HG03378 (cell line): ENCODE data around the gene ENO4.

Source experiments
- ATAC-seq: cut with Tn5 transposase; IDR thresholded peaks from one replicate; pipeline ENCODE4 v1.9.1; 2021; ENCODE audit warnings: mild to moderate bottlenecking, moderate library complexity; ENCODE audit not compliant: unreplicated experiment

Gene ENO4

DNA sequence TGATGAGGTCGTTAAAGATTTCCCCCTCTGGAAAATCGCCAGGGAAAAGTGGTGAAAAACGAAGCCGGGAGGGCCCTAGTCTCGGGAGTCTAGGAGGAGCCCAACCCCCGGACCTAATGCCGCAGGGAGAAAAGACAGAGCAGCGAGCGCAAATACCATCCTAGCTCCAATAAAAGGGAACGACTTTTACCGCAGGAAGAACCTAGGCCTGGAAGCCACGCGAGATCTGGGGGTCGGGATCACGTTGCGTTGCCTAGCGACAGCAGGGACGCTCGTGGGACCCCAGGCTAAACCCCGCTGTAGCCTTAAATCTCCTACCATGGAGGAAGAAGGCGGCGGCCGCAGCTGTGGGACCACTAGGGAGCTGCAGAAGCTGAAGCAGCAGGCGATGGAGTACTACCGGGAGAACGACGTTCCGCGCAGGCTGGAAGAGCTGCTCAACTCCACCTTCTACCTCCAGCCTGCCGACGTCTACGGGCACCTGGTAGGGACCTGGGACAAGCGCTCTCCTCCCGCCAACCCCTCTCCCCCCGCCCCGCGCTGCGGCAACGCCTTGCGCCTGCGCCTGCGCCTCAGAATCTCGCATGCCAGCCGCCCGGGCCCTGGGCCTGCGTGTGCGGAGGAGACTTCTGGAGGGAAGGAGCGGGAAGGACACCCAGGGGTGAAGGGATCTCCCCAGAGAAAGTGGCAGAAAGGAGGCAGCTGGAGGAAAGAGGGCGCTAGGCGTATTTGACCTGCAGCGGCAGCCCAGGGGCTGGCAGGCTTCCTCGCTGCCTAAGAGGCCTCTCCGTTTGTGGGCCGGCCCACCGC, at the start of gene ENO4:
Gene ENO4 (plus strand): TSS at position 252 of the 810 bp plus-strand sequence. CDS start 68 bp downstream, at position 320.
- ATAC-seq: peak; percentile 47

DNA sequence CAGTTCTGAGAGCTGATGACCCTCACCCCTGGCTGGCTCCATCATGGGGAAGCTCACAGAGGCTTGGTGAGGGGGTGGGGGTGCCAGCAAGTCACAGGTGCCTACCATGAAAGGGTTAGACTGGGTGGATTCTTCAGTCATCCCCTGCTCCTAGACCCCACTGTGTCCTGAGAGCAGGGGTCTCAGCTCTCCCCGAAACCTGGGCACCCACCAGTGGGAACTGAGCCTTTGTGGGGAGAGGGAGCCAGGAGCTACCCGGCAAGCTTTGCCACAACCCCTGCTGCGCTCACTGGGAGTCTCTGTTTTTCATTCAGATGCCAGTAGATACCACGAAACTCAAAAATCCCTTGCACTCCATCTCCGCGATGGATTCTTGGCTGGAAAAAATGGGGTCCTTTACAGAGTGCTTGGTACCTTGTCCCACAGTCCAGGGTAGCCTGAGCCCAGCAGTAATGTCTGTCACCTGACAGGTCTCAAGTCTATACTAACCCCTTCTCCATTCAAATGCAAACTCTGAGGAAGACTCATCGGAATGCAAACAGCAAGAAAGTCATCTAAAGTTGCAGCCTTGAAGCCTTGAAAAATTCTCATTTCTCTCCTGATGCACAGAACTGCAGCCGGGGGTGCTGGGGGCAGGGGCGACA, 48.9 kb upstream of the ENO4 start:
- no peak for ATAC-seq

DNA sequence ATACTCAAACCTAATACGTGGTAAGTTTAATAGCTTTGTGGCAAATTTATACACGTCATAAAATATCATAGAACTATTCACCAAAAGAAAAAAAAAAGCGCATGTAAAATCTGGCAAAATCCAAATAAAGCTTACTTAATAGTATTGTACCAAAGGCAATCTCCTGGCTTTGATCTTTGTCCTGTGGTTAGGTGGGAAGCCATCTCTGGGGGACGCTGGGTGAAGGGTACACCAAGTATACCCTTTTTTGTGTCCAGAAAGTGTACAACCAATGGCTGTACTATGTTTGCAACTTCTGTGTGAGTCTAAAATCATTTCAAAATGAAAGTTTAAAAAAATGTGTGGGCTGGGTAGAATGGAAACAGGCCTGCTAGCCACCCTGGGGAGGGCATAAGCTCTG, 47.6 kb upstream of the ENO4 start:
- ATAC-seq: no peak

DNA sequence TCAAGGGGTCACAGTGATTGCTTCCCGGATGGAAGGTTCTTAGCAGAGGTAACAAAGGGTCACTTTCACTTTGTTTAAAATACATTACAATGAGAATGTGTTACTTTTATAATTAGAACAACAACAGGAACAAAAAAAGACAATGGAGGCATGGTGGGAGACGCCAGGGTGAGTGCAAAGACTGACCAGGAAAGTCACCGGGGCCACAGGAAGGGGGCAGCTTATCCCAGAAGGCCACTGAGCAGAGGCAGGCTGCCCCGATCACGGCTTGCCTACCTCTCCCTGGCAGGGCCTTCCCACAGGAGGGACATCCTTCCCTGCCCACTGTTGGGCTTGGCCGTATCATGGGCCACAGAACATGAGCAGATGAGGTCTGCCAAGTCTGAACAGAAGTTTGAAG, 46.8 kb upstream of the ENO4 start:
- ATAC-seq: no peak

DNA sequence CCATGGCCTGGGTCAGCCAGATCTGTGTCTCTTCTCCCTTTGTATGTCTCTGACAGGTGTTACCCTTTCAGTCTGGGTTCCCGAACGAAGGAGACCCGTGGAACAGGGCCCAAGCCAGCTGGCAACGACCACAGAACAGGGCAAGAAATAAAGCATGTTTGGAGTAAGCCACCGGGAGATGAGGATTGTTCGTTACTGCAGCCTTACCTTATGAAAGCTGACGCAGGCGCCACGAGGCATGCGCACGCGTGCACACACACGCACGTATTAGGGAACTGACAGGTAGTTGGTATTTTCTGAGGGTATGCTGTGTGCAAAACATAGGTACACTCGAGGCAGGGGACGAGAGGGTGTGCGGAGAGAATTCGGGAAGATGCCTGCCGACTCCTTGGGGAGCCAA, 46.4 kb upstream of the ENO4 start:
- no peak for ATAC-seq

GRCh38 chr10:116803451-116804249, 45.6 kb upstream of the ENO4 start:
- no peak for ATAC-seq

- no peak for ATAC-seq
Observed at GRCh38 chr10:116808706-116809105, 40.6 kb upstream of the ENO4 start.

GRCh38 chr10:116809483-116810119, 39.7 kb upstream of the ENO4 start:
- ATAC-seq: no peak

- ATAC-seq: no peak
Observed at GRCh38 chr10:116810120-116810500, 39.2 kb upstream of the ENO4 start.

DNA sequence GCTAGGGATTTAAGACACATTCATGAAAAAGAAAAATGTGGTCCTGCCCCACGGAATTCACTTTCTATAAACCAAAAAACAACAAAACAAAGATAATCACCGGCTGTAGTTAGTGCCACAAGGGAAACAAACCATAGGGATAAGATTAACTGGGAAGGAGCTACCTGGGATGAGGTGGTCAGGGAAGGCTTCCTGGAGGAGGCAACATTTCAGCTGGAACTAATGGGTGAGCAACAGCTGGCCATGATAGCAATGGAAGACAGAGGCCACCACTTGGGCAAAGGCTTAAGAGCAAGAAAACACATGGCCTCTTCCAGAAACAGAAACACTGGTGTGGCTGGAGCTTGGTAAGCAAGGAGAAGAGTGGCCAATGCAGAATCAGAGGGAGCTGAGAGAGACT, 38.4 kb upstream of the ENO4 start:
- ATAC-seq: no peak

DNA sequence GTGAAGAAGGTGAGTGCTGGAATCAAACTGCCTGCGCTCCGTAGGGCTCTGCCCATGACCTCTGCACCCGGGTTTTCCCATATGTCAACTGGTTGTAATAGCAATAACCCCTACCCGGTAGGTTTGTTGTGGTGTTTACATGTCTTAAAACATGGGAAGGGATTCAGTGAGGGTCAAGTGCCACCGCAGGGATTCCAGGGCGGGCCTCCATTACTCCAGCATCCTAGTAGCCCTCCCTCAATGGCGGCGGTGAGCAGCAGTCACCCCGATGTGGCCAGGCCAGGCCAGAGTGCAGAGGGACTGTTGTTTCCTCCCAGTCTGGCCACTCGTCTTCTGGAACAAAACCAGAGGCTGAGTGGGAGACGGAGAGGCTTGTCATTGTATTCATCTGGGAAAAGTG, 37.6 kb upstream of the ENO4 start:
- ATAC-seq: no peak

DNA sequence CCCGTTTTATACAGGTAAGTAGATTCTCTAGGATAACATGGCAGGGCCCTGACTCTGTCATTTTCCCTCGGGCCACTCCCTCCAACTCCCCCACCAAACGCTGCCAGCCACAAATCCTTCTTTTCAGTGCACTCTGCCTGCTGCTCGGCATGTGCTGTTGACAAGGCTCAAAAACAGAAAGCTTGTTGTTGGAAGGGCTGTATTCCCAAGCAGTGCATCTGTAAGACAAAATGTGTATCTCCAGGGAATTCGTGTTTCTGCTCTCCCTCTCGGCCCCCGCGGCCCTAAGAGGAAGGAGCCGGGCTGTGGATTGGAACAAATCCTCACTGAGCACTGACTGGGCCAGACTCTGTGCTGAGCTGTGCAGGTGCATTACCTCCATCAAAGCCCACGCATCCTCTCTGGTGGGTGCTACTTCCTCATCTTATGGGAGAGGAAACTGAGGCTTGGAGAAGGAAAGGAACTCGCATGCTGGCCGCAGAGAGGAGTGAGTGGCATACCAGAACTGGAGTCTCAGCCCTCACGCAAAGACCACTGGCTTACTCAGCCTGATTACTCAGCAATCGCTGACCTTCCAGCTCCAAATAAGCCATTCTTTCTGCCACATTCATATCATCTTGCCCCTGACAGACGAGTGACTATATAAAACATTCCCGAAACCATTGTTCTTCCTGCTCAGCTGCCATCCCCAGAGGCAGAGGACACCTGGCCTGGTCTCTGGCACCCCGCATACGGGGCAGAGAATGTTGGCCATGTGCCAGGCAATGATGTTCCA, 33.5 kb upstream of the ENO4 start:
- ATAC-seq: no peak

GRCh38 chr10:116817178-116817577, 32.1 kb upstream of the ENO4 start:
- no peak for ATAC-seq

GRCh38 chr10:116817780-116818343, 31.4 kb upstream of the ENO4 start:
- ATAC-seq: no peak

DNA sequence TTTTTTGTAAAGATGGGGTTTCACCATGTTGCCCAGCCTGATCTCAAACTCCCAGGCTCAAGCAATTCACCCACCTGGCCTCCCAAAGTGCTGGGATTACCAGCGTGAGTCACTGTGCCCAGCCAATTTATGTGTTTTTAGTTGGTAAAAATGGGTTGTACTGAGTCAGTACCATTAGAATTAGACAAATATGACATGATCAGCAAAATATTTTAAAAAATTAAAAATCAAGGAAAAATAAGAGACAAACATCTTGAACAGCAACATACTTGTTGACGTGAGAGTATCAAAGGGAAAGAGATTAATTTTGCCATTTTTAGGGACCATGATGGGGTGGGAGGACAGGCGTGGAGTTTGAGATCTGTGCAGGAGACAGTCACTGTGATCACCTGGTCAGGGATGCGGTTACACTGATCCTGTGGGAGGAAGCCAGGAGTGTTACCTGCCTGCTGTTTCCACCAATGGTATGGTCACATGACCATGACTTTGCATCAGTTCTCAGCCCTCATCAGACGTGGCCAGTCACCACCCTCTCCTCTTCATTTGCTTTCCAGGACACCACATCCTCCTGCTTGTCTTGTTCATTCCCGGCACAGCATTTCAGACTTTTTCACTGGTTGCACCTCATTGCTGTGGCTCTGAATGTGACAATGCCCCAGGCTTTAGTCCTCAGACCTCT, 29.2 kb upstream of the ENO4 start:
- ATAC-seq: no peak

GRCh38 chr10:116825901-116826300, 23.4 kb upstream of the ENO4 start:
- no peak for ATAC-seq

DNA sequence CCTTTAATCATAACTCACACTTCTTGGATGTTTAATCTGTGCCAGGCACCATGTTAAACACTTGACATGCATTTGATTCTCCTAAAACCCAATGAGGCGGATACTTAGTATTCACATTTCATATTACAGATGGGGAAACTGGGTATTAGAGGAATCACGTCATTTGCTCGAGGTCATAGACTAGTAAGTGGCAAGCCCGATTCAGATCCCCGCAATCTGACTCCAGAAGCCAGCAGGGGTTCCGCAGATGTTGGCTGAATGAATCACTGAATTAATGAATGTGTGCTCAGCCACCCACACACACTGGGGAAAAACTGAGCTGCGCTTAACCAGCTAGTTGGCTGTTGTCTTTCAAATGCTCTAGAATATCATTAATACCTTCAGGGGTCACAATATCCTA, 22.5 kb upstream of the ENO4 start:
- ATAC-seq: no peak

DNA sequence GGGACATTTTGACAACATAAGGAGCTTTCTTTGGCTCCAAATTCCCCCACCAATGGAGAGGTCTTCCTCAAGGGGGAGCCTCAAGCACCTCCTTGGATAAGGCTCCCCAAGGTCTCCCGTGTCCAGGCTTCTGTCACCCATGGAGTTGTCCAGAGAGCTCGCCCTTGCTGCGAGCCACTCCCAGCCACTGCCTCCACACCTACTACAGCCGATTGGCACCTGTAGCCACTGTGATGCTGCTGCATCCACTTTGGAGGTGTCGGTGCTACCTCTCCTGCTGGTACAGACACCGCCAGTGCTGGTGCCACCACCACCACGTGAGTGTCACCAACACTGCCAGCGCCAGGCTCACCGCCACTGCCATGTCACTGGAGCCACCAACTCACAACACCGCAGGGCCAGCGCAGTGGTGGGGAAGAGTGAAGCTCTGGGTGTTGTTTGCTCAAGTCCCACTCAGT, 22.1 kb upstream of the ENO4 start:
- no peak for ATAC-seq

- no peak for ATAC-seq
Observed at GRCh38 chr10:116828116-116828515, 21.2 kb upstream of the ENO4 start.

GRCh38 chr10:116829711-116830110, 19.6 kb upstream of the ENO4 start:
- no peak for ATAC-seq
